ENCODE measurements around the gene APPL2.

GRCh38 chr12:105214148-105214547 lies 21.8 kb downstream of the APPL2 start:
- TF ChIP-seq EZH2 (IDR thresholded peaks at IDR 0.05; ENCODE audit: insufficient read depth, poor library complexity, severe bottlenecking): no peak
- no peak for TF ChIP-seq EZH2phosphoT487 (IDR thresholded peaks at IDR 0.05; ENCODE audit: insufficient read depth, low read depth)
